Measurements from ENCODE around the gene GLE1. TPM values are rescaled to one million over a fixed set of nuclear protein-coding genes. Genes with fewer than 3 reads are reported as not detected.

The GLE1 gene, protein sequence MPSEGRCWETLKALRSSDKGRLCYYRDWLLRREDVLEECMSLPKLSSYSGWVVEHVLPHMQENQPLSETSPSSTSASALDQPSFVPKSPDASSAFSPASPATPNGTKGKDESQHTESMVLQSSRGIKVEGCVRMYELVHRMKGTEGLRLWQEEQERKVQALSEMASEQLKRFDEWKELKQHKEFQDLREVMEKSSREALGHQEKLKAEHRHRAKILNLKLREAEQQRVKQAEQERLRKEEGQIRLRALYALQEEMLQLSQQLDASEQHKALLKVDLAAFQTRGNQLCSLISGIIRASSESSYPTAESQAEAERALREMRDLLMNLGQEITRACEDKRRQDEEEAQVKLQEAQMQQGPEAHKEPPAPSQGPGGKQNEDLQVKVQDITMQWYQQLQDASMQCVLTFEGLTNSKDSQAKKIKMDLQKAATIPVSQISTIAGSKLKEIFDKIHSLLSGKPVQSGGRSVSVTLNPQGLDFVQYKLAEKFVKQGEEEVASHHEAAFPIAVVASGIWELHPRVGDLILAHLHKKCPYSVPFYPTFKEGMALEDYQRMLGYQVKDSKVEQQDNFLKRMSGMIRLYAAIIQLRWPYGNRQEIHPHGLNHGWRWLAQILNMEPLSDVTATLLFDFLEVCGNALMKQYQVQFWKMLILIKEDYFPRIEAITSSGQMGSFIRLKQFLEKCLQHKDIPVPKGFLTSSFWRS
- total RNA-seq (13.5 TPM), polyA plus RNA-seq (19.2 TPM)

- WGBS, result under 1% methylated on average over 64 of the region's 64 CpGs
- DNase-seq (ENCODE audit: extremely low spot score), result peak; percentile 84
- H3K27ac ChIP-seq (ENCODE audit: low read depth), result peak within 1 kb of the TSS; percentile 78
- H3K36me3 ChIP-seq (ENCODE audit: insufficient read depth), result no peaks in the 10 kb centered on the region
- no peaks in the 10 kb centered on the region for H3K4me1 ChIP-seq (ENCODE audit: insufficient read depth)
- H3K4me3 ChIP-seq (ENCODE audit: low read depth, low read length), result peak within 1 kb of the TSS; percentile 69
Measured at GRCh38 chr9:128504485-128505413, at the start of gene GLE1. GLE1 (plus strand) TSS chr9:128504719; CDS start chr9:128504806, 87 bp downstream.

DNA sequence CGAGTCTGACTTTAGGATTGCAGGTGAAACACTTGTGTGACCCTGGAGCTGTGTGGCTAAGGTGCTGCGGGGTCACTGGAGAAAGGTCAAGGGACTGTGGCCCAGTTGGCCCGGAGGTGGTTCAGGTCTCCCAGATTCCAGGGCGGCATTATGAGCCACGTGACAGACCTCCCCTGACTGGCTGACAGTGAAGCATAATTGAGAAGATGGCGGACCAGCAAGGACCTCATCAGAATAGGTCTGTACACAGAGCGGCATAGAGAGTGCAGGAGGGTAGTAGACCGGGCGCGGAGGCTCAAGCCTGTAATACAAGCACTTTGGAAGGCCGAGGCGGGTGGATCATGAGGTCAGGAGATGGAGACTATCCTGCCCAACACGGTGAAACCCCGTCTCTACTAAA is 49.5 kb upstream of the GLE1 start:
- H3K27ac ChIP-seq (ENCODE audit: low read depth), result no peak overlapping the region
- 83% methylated on average over 14 of the region's 14 CpGs for WGBS
- no peaks in the 10 kb centered on the region for H3K4me1 ChIP-seq (ENCODE audit: insufficient read depth)
- H3K4me3 ChIP-seq (ENCODE audit: low read depth, low read length), result no peak overlapping the region
- H3K36me3 ChIP-seq (ENCODE audit: insufficient read depth), result no peaks in the 10 kb centered on the region
- no peak for DNase-seq (ENCODE audit: extremely low spot score)

DNA sequence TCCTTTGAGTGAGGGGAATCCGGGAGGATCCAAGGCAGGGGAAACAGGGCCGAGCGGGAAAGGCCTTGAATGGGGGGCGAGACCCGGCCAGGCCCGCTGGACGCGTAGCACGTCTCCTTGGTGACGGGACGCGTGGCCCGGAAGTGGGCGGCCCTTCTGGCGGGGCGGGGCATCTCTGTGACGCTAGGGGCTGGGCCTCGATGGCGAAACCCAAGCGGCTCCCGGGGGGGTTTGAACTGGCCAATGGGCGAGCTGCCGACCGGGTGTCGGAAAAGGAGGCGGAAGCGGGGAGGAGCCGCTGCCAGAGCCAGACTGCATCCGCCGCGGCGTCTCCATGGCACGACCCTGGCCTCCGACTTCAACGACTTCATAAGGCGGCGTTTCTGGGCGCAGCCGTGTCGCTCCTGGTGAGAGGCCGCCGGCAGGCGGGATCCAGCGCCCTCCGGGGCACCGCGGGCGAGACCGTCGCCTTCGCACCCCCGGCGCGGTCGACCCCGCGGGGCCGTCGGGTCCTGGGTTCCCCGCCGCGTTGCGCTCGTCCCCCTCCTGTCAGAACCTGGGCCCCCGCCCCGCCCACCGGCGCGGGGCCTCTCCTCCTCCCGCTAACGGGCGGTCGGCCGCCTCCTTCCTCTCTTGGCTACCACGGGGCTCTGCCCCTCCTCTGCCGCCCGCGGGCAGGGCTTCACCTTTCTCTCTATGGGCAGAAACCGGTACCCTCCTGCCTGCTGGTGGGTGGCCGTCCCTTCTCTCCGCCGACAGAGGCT is 48.5 kb upstream of the GLE1 start, which contains the start of gene ODF2:
Gene ODF2, plus strand, starts transcription at position 158 of the 764 bp plus-strand sequence. Its CDS starts 86 bp downstream, at position 244.
- Histone ChIP-seq H3K27ac (ENCODE audit: low read depth) (peak within 1 kb of the TSS; percentile 93), H3K4me1 (ENCODE audit: insufficient read depth) (no peaks in the 10 kb centered on the region), H3K4me3 (ENCODE audit: low read depth, low read length) (peak within 1 kb of the TSS; percentile 86), H3K36me3 (ENCODE audit: insufficient read depth) (no peaks in the 10 kb centered on the region)
- under 1% methylated on average over 80 of the region's 82 CpGs for WGBS
- peak; percentile 91 for DNase-seq (ENCODE audit: extremely low spot score)

GRCh38 chr9:128456613-128457061 is 47.9 kb upstream of the GLE1 start:
- H3K4me3 ChIP-seq (ENCODE audit: low read depth, low read length), result peak overlapping the region; percentile 86
- no peaks in the 10 kb centered on the region for H3K4me1 ChIP-seq (ENCODE audit: insufficient read depth)
- peak; percentile 13 for DNase-seq (ENCODE audit: extremely low spot score)
- peak overlapping the region; percentile 93 for H3K27ac ChIP-seq (ENCODE audit: low read depth)
- under 1% methylated on average over 48 of the region's 48 CpGs for WGBS
- H3K36me3 ChIP-seq (ENCODE audit: insufficient read depth), result no peaks in the 10 kb centered on the region

- Histone ChIP-seq H3K27ac (ENCODE audit: low read depth) (no peak overlapping the region), H3K4me3 (ENCODE audit: low read depth, low read length) (peak overlapping the region; percentile 86), H3K4me1 (ENCODE audit: insufficient read depth) (no peaks in the 10 kb centered on the region), H3K36me3 (ENCODE audit: insufficient read depth) (no peaks in the 10 kb centered on the region)
- DNase-seq (ENCODE audit: extremely low spot score), result no peak
- 39% methylated on average over 14 of the region's 14 CpGs for WGBS
Measured at GRCh38 chr9:128457207-128457606, 47.3 kb upstream of the GLE1 start.

GRCh38 chr9:128459011-128459410 is 45.5 kb upstream of the GLE1 start:
- Histone ChIP-seq H3K36me3 (ENCODE audit: insufficient read depth) (no peaks in the 10 kb centered on the region), H3K4me3 (ENCODE audit: low read depth, low read length) (no peak overlapping the region), H3K4me1 (ENCODE audit: insufficient read depth) (no peaks in the 10 kb centered on the region), H3K27ac (ENCODE audit: low read depth) (no peak overlapping the region)
- 95% methylated on average over 3 of the region's 3 CpGs for WGBS
- no peak for DNase-seq (ENCODE audit: extremely low spot score)

GRCh38 chr9:128469070-128469469 is 35.4 kb upstream of the GLE1 start:
- DNase-seq (ENCODE audit: extremely low spot score), result no peak
- Histone ChIP-seq H3K27ac (ENCODE audit: low read depth) (no peak overlapping the region), H3K4me3 (ENCODE audit: low read depth, low read length) (no peak overlapping the region), H3K36me3 (ENCODE audit: insufficient read depth) (peaks cover 3% of the 10 kb centered on the region), H3K4me1 (ENCODE audit: insufficient read depth) (no peaks in the 10 kb centered on the region)
- 87% methylated on average over 7 of the region's 7 CpGs for WGBS

- H3K4me1 ChIP-seq (ENCODE audit: insufficient read depth), result no peaks in the 10 kb centered on the region
- DNase-seq (ENCODE audit: extremely low spot score), result no peak
- H3K36me3 ChIP-seq (ENCODE audit: insufficient read depth), result no peaks in the 10 kb centered on the region
- H3K4me3 ChIP-seq (ENCODE audit: low read depth, low read length), result no peak overlapping the region
- H3K27ac ChIP-seq (ENCODE audit: low read depth), result no peak overlapping the region
- 72% methylated on average over 5 of the region's 5 CpGs for WGBS
Measured at GRCh38 chr9:128470560-128470959, 34.0 kb upstream of the GLE1 start.

DNA sequence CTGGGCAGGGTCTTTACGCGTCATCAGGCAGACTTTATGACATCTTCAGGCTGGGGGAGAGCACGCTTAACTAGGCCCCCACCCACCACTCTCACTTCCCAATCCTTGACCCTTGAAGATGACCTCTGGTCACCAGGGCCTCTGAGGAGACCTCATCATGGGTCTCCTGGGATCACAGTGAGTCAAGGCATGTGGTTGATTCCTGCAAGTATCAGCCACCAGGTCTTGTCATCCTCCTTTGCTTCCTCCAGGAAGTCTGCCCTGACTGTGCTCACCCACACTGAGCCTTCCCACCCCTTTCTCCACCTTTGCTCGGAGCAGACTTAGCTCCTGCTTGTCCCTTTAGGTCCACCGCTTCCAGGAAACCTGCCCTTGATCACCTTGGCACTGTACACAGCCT is 31.4 kb upstream of the GLE1 start:
- no peak overlapping the region for H3K4me3 ChIP-seq (ENCODE audit: low read depth, low read length)
- 96% methylated on average over 5 of the region's 5 CpGs for WGBS

GRCh38 chr9:128475867-128476266 is 28.7 kb upstream of the GLE1 start:
- Histone ChIP-seq H3K4me1 (ENCODE audit: insufficient read depth) (no peaks in the 10 kb centered on the region), H3K36me3 (ENCODE audit: insufficient read depth) (peaks cover 3% of the 10 kb centered on the region)
- DNase-seq (ENCODE audit: extremely low spot score), result no peak

More for the DNA sequence above, 31.4 kb upstream of the GLE1 start:
- Histone ChIP-seq H3K27ac (ENCODE audit: low read depth) (no peak overlapping the region), H3K36me3 (ENCODE audit: insufficient read depth) (no peaks in the 10 kb centered on the region), H3K4me1 (ENCODE audit: insufficient read depth) (no peaks in the 10 kb centered on the region)
- no peak for DNase-seq (ENCODE audit: extremely low spot score)

GRCh38 chr9:128479262-128479661 is 25.3 kb upstream of the GLE1 start:
- DNase-seq (ENCODE audit: extremely low spot score), result no peak
- peaks cover 3% of the 10 kb centered on the region for H3K36me3 ChIP-seq (ENCODE audit: insufficient read depth)
- 92% methylated on average over 1 of the region's 1 CpG for WGBS
- H3K4me1 ChIP-seq (ENCODE audit: insufficient read depth), result no peaks in the 10 kb centered on the region
- no peak overlapping the region for H3K4me3 ChIP-seq (ENCODE audit: low read depth, low read length)
- H3K27ac ChIP-seq (ENCODE audit: low read depth), result no peak overlapping the region

More at GRCh38 chr9:128475867-128476266, 28.7 kb upstream of the GLE1 start:
- WGBS, result 96% methylated on average over 7 of the region's 7 CpGs
- H3K4me3 ChIP-seq (ENCODE audit: low read depth, low read length), result no peak overlapping the region
- H3K27ac ChIP-seq (ENCODE audit: low read depth), result no peak overlapping the region

DNA sequence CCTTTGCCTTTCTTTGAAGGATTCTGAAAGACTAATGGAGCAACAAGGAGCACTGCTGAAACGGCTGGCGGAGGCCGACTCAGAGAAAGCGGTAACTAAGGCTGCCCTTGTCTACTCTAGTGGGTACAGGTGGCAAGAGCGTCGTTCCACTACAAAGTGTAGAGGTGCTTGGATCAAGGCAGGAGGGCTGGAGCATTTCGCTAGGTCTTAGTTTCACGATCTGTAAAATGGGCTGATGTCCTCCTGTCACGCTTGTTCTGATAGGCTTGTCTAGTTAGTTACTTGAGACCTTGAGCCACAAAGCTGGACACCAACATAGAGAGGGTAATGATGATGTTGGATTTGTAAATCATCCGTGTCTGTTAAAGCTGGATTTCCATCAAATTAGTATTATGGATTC is 23.0 kb upstream of the GLE1 start:
- H3K36me3 ChIP-seq (ENCODE audit: insufficient read depth), result peaks cover 4% of the 10 kb centered on the region

More for the DNA sequence above, 23.0 kb upstream of the GLE1 start:
- WGBS, result 97% methylated on average over 10 of the region's 10 CpGs
- DNase-seq (ENCODE audit: extremely low spot score), result no peak
- H3K4me3 ChIP-seq (ENCODE audit: low read depth, low read length), result no peak overlapping the region
- no peaks in the 10 kb centered on the region for H3K4me1 ChIP-seq (ENCODE audit: insufficient read depth)
- H3K27ac ChIP-seq (ENCODE audit: low read depth), result no peak overlapping the region
